Measurements from ENCODE around the gene GRID2IP.

DNA sequence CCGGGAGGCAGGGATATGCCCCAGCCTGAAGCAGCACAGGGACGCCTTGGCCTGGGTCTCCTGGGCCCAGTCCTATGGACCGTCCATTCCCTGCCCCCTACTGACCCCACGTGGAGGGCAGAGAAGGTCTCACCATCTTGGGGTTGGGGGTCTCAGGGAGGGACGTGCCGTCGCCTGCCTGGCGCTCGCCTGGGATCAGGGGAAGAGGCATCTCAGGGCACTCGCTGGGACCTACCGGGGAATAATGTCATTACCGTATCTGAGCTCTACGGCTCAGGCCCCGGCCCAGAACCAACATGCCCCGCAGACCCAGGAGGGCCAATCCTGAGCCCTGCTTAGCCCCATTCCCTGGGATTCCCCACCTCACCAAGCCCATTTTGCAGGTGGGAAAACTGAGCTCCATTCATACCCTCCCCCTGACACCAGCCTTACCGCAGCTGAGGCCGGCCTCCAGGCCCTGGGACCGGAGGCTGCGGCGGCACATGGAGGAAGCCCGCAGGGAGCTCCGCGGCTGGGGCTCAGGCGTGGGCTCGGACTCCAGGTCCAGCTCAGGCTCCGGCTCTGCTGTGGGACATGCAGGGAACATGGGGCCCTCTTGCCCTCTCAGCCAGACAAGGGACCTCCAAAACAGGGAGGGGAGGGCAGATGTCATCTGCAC, 40.7 kb downstream of the GRID2IP start:
- no peak for TF ChIP-seq GATA2 (IDR thresholded peaks at IDR 0.05; ENCODE audit: low read depth, low read length)
- no peak for TF ChIP-seq GATA3 (IDR thresholded peaks at IDR 0.05; ENCODE audit: low read depth, low read length)

Measured in SH-SY5Y (cell line).